Ishikawa (cell line): Measurements from ENCODE around the gene GRAMD1A.

ENCODE experiments used
- CEBPB ChIP-seq: IDR thresholded peaks from 2 replicates; pipeline ENCODE4 v1.6.1; 2012
- CREB1 ChIP-seq: IDR thresholded peaks from 2 replicates; pipeline ENCODE4 v1.6.1; 2012; ENCODE audit warnings: low read depth
- EGR1 ChIP-seq: IDR thresholded peaks from 2 replicates; pipeline ENCODE4 v1.6.1; 2012
- EP300 ChIP-seq: IDR thresholded peaks from 2 replicates; pipeline ENCODE4 v1.6.1; 2012; ENCODE audit warnings: borderline replicate concordance
- FOXM1 ChIP-seq: IDR thresholded peaks from 2 replicates; pipeline ENCODE4 v1.6.1; 2012; ENCODE audit warnings: low read depth, borderline replicate concordance
- NFIC ChIP-seq: IDR thresholded peaks from 2 replicates; pipeline ENCODE4 v1.6.1; 2012
- RAD21 ChIP-seq: IDR thresholded peaks from 2 replicates; pipeline ENCODE4 v1.6.1; 2012; ENCODE audit warnings: low read depth
- TAF1 ChIP-seq: IDR thresholded peaks from 2 replicates; pipeline ENCODE4 v1.6.1; 2012; ENCODE audit warnings: low read depth, mild to moderate bottlenecking
- TCF12 ChIP-seq: IDR thresholded peaks from 2 replicates; pipeline ENCODE4 v1.6.1; 2012; ENCODE audit warnings: low read depth
- TEAD4 ChIP-seq: IDR thresholded peaks from 2 replicates; pipeline ENCODE4 v1.6.1; 2012
- YY1 ChIP-seq: IDR thresholded peaks from 2 replicates; pipeline ENCODE4 v1.6.1; 2012; ENCODE audit warnings: low read depth
- ZBTB7A ChIP-seq: IDR thresholded peaks from 2 replicates; pipeline ENCODE4 v1.6.1; 2012; ENCODE audit warnings: low read depth
- TF ChIP-seq, protein P1 (sequence below): IDR thresholded peaks from 2 replicates; pipeline ENCODE4 v1.6.1; 2012
- TF ChIP-seq, protein P2 (sequence below): IDR thresholded peaks from 2 replicates; pipeline ENCODE4 v1.6.1; 2012
- TF ChIP-seq, protein P3 (sequence below): IDR thresholded peaks from 2 replicates; pipeline ENCODE4 v1.6.1; 2012; ENCODE audit warnings: low read depth, mild to moderate bottlenecking

Gene GRAMD1A

GRCh38 chr19:34985249-34986022 is 14.7 kb upstream of the GRAMD1A start:
- no peak for TF ChIP-seq RAD21
- TF ChIP-seq, protein P1, sequence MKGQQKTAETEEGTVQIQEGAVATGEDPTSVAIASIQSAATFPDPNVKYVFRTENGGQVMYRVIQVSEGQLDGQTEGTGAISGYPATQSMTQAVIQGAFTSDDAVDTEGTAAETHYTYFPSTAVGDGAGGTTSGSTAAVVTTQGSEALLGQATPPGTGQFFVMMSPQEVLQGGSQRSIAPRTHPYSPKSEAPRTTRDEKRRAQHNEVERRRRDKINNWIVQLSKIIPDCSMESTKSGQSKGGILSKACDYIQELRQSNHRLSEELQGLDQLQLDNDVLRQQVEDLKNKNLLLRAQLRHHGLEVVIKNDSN: no peak
- TF ChIP-seq, protein P2, sequence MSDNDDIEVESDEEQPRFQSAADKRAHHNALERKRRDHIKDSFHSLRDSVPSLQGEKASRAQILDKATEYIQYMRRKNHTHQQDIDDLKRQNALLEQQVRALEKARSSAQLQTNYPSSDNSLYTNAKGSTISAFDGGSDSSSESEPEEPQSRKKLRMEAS: no peak
- TF ChIP-seq TCF12: no peak
- TF ChIP-seq, protein P3, sequence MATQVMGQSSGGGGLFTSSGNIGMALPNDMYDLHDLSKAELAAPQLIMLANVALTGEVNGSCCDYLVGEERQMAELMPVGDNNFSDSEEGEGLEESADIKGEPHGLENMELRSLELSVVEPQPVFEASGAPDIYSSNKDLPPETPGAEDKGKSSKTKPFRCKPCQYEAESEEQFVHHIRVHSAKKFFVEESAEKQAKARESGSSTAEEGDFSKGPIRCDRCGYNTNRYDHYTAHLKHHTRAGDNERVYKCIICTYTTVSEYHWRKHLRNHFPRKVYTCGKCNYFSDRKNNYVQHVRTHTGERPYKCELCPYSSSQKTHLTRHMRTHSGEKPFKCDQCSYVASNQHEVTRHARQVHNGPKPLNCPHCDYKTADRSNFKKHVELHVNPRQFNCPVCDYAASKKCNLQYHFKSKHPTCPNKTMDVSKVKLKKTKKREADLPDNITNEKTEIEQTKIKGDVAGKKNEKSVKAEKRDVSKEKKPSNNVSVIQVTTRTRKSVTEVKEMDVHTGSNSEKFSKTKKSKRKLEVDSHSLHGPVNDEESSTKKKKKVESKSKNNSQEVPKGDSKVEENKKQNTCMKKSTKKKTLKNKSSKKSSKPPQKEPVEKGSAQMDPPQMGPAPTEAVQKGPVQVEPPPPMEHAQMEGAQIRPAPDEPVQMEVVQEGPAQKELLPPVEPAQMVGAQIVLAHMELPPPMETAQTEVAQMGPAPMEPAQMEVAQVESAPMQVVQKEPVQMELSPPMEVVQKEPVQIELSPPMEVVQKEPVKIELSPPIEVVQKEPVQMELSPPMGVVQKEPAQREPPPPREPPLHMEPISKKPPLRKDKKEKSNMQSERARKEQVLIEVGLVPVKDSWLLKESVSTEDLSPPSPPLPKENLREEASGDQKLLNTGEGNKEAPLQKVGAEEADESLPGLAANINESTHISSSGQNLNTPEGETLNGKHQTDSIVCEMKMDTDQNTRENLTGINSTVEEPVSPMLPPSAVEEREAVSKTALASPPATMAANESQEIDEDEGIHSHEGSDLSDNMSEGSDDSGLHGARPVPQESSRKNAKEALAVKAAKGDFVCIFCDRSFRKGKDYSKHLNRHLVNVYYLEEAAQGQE: no peak
- TF ChIP-seq CEBPB: no peak
- no peak for TF ChIP-seq TEAD4
- no peak for TF ChIP-seq EGR1
- TF ChIP-seq ZBTB7A: no peak
- no peak for TF ChIP-seq EP300
- no peak for TF ChIP-seq FOXM1
- no peak for TF ChIP-seq NFIC

GRCh38 chr19:34988119-34988518 is 12.0 kb upstream of the GRAMD1A start:
- TF ChIP-seq CREB1 (no peak), TAF1 (no peak), RAD21 (no peak), TEAD4 (no peak), NFIC (no peak), EP300 (no peak), YY1 (no peak), ZBTB7A (no peak), TCF12 (no peak), FOXM1 (no peak), CEBPB (no peak), EGR1 (no peak)
- TF ChIP-seq, protein P2: no peak
- TF ChIP-seq, protein P1: no peak
- TF ChIP-seq, protein P3: no peak

DNA sequence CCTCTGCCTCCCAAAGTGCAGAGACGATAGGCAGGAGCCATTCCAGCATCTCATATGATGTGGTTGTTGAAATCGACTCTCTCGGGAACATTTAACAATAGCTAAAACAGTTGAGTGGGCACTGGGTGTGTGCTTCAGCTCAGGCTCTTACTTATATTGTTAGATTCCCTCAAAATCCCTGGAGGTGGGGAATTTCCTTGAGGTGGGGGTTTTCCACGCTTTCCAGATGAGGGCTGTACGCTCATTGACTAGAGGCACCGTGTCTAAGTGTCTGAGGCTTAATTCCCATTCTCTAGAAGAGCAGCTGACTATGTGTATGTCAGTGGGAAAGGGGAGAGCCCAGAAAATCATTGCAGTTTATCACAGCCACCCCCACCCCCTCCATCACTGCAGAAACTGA is 10.8 kb upstream of the GRAMD1A start:
- TF ChIP-seq TCF12 (no peak), CEBPB (no peak), CREB1 (no peak)

GRCh38 chr19:34990578-34991192 is 9.4 kb upstream of the GRAMD1A start:
- TF ChIP-seq CEBPB: no peak
- TF ChIP-seq, protein P2: no peak
- no peak for TF ChIP-seq TEAD4
- TF ChIP-seq EGR1: no peak

- no peak for TF ChIP-seq CREB1
- TF ChIP-seq, protein P1: no peak
- no peak for TF ChIP-seq YY1
- TF ChIP-seq, protein P2: no peak
- no peak for TF ChIP-seq ZBTB7A
- TF ChIP-seq TCF12: no peak
- no peak for TF ChIP-seq TEAD4
- no peak for TF ChIP-seq CEBPB
Measured at GRCh38 chr19:34991542-34992333, 8.4 kb upstream of the GRAMD1A start.
